K562 (cell line): ENCODE measurements around the gene ATP6V1F. TPM values are rescaled to one million over a fixed set of nuclear protein-coding genes. Genes with fewer than 3 reads are reported as not detected.

Experiments
- CBFA2T2 ChIP-seq: fragments of 450-650 bp; conservative IDR thresholded peaks from 2 replicates; pipeline ENCODE4 v1.6.1; 2017; ENCODE audit warnings: mild to moderate bottlenecking
- CBX8 ChIP-seq: fragments of 200-600 bp; sonication (generic); IDR thresholded peaks from 2 replicates; pipeline ENCODE4 v1.6.1; 2012; ENCODE audit warnings: borderline replicate concordance, mixed run types, low read depth, mild to moderate bottlenecking, moderate library complexity, mixed read lengths, low read length, control low read depth, inconsistent platforms; ENCODE audit not compliant: poor library complexity, severe bottlenecking; ENCODE audit errors: extremely low read depth
- HSF4 ChIP-seq: fragments of 250-450 bp; sonication (Bioruptor Pico); IDR thresholded peaks from 2 replicates; pipeline ENCODE4 v2.1.2; 2022; ENCODE audit warnings: mild to moderate bottlenecking, moderate library complexity, borderline replicate concordance
- MCM5 ChIP-seq: fragments of 450-650 bp; IDR thresholded peaks from 2 replicates; pipeline ENCODE4 v1.6.1; 2016; ENCODE audit warnings: low read depth
- MED1 ChIP-seq: sonication (generic); formaldehyde crosslinking; IDR thresholded peaks from 2 replicates; pipeline ENCODE4 v1.8.1; 2023; ENCODE audit warnings: missing genetic modification reagents, borderline replicate concordance
- NR1H2 ChIP-seq: sonication (generic); formaldehyde crosslinking; IDR thresholded peaks from 2 replicates; pipeline ENCODE4 v1.4.0; 2020; ENCODE audit warnings: mild to moderate bottlenecking, missing genetic modification reagents
- SNIP1 ChIP-seq: fragments of 450-650 bp; IDR thresholded peaks from 2 replicates; pipeline ENCODE4 v1.7.1; 2017; ENCODE audit warnings: low read depth, mild to moderate bottlenecking
- TSC22D4 ChIP-seq: fragments of 450-650 bp; IDR thresholded peaks from 2 replicates; pipeline ENCODE4 v1.6.1; 2016; ENCODE audit warnings: missing genetic modification characterization, missing biosample characterization, control low read depth
- XRCC4 ChIP-seq: IDR thresholded peaks from one replicate; pipeline ENCODE4 v1.6.1; 2011; ENCODE audit not compliant: insufficient read depth, insufficient read length; ENCODE audit errors: extremely low read depth
- ZNF75A ChIP-seq: fragments of 450-650 bp; formaldehyde crosslinking; IDR thresholded peaks from 2 replicates; pipeline ENCODE4 v1.4.0; 2020; ENCODE audit warnings: mild to moderate bottlenecking
- ZNF764 ChIP-seq: fragments of 250-450 bp; sonication (Bioruptor Pico); IDR thresholded peaks from 2 replicates; pipeline ENCODE4 v1.4.0; 2020; ENCODE audit warnings: low read depth, mild to moderate bottlenecking, moderate library complexity
- polyA plus RNA-seq, 8 experiments: library from polyadenylated mRNA; depleted of rRNA in 4 of 8; stranded (reverse) in 5 of 8; unstranded in 3 of 8; fragments of >200 nt; fragmentation: Nextera tagmentation in 2 of 8; fragmentation: Illumina TruSeq in 1 of 8; extraction: Ambion mirVana in 2 of 8; extraction: Trizol in 1 of 8; gene quantifications; 2 replicates each; pipeline versions ENCODE4 v1.2.1 to v1.2.3, GENCODE V29; 2011 to 2014; ENCODE audit warnings: inconsistent platforms in 1 of 8, missing spikeins in 1 of 8
- total RNA-seq, 7 experiments: library from RNA; depleted of rRNA in 6 of 7; stranded (reverse); fragments of >200 nt in 6 of 7; fragmentation: Illumina TruSeq in 2 of 7; extraction: Trizol in 2 of 7; gene quantifications; 2 replicates each; pipeline versions ENCODE4 v1.2.1 to v1.2.3, GENCODE V29; 2011 to 2021; ENCODE audit warnings: low replicate concordance in 1 of 7
- TF ChIP-seq, protein P1 (sequence below): fragments of 450-650 bp; conservative IDR thresholded peaks from 2 replicates; pipeline ENCODE4 v1.6.1; 2016; ENCODE audit warnings: missing genetic modification characterization, low read depth, mild to moderate bottlenecking, missing compliant biosample characterization, moderate library complexity
- TF ChIP-seq, protein P2 (sequence below): IDR thresholded peaks from 2 replicates; pipeline ENCODE4 v1.6.1; 2016; ENCODE audit warnings: missing genetic modification characterization, missing compliant biosample characterization
- TF ChIP-seq, protein P3 (sequence below), 2 experiments: fragments of 450-650 bp; IDR thresholded peaks; 2 replicates each; pipeline ENCODE4 v1.6.1; 2016; ENCODE audit warnings: mild to moderate bottlenecking in 2 of 2, borderline replicate concordance in 1 of 2, low read depth in 1 of 2, moderate library complexity in 1 of 2
- TF ChIP-seq, protein P4 (sequence below): fragments of 250-450 bp; sonication (Bioruptor Pico); IDR thresholded peaks from 2 replicates; pipeline ENCODE4 v1.9.0; 2021; ENCODE audit warnings: mild to moderate bottlenecking

ATP6V1F gene
- total and polyA plus RNA-seq, 9 of the 15 experiments (the other 6 are each of a cell fraction or from before 2014, with no cell fraction given): 206 to 1,123 (median 542) TPM

DNA sequence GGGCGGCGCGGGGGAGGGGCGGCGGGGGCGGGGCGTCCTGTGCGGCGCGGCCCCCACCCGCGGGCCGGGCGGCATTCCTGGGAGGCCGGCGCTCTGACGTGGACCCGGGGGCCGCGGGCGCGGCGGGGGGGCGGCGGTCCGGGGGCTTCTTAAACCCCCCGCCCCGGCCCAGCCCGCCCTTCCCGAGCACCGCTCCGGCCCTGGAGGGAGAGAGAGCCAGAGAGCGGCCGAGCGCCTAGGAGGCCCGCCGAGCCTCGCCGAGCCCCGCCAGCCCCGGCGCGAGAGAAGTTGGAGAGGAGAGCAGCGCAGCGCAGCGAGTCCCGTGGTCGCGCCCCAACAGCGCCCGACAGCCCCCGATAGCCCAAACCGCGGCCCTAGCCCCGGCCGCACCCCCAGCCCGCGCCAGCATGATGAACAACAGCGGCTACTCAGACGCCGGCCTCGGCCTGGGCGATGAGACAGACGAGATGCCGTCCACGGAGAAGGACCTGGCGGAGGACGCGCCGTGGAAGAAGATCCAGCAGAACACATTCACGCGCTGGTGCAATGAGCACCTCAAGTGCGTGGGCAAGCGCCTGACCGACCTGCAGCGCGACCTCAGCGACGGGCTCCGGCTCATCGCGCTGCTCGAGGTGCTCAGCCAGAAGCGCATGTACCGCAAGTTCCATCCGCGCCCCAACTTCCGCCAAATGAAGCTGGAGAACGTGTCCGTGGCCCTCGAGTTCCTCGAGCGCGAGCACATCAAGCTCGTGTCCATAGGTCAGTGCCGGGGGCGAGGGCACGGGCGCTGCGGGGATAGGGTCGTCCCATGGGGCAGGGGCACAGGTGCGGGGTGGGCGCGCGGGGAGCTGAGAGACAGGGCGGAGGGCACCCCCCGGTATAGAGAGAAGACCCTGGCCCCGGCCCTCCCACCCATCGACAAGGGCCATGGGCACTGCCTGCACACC is 32.2 kb upstream of the ATP6V1F start, which contains the start of gene FLNC (continued):
- TF ChIP-seq, protein P1, sequence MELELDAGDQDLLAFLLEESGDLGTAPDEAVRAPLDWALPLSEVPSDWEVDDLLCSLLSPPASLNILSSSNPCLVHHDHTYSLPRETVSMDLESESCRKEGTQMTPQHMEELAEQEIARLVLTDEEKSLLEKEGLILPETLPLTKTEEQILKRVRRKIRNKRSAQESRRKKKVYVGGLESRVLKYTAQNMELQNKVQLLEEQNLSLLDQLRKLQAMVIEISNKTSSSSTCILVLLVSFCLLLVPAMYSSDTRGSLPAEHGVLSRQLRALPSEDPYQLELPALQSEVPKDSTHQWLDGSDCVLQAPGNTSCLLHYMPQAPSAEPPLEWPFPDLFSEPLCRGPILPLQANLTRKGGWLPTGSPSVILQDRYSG (tag): 0 out of 2 replicates have a peak, but pooled peaks have one; percentile 33
- TF ChIP-seq, protein P2, sequence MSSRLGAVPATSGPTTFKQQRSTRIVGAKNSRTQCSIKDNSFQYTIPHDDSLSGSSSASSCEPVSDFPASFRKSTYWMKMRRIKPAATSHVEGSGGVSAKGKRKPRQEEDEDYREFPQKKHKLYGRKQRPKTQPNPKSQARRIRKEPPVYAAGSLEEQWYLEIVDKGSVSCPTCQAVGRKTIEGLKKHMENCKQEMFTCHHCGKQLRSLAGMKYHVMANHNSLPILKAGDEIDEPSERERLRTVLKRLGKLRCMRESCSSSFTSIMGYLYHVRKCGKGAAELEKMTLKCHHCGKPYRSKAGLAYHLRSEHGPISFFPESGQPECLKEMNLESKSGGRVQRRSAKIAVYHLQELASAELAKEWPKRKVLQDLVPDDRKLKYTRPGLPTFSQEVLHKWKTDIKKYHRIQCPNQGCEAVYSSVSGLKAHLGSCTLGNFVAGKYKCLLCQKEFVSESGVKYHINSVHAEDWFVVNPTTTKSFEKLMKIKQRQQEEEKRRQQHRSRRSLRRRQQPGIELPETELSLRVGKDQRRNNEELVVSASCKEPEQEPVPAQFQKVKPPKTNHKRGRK: no peak
- no peak for TF ChIP-seq NR1H2 (CRISPR knock-in tag)
- TF ChIP-seq CBFA2T2: no peak
- no peak for TF ChIP-seq ZNF764 (CRISPR knock-in tag)
- peak; percentile 83 for TF ChIP-seq SNIP1
- no peak for TF ChIP-seq ZNF75A (CRISPR knock-in tag)
- TF ChIP-seq, protein P3, sequence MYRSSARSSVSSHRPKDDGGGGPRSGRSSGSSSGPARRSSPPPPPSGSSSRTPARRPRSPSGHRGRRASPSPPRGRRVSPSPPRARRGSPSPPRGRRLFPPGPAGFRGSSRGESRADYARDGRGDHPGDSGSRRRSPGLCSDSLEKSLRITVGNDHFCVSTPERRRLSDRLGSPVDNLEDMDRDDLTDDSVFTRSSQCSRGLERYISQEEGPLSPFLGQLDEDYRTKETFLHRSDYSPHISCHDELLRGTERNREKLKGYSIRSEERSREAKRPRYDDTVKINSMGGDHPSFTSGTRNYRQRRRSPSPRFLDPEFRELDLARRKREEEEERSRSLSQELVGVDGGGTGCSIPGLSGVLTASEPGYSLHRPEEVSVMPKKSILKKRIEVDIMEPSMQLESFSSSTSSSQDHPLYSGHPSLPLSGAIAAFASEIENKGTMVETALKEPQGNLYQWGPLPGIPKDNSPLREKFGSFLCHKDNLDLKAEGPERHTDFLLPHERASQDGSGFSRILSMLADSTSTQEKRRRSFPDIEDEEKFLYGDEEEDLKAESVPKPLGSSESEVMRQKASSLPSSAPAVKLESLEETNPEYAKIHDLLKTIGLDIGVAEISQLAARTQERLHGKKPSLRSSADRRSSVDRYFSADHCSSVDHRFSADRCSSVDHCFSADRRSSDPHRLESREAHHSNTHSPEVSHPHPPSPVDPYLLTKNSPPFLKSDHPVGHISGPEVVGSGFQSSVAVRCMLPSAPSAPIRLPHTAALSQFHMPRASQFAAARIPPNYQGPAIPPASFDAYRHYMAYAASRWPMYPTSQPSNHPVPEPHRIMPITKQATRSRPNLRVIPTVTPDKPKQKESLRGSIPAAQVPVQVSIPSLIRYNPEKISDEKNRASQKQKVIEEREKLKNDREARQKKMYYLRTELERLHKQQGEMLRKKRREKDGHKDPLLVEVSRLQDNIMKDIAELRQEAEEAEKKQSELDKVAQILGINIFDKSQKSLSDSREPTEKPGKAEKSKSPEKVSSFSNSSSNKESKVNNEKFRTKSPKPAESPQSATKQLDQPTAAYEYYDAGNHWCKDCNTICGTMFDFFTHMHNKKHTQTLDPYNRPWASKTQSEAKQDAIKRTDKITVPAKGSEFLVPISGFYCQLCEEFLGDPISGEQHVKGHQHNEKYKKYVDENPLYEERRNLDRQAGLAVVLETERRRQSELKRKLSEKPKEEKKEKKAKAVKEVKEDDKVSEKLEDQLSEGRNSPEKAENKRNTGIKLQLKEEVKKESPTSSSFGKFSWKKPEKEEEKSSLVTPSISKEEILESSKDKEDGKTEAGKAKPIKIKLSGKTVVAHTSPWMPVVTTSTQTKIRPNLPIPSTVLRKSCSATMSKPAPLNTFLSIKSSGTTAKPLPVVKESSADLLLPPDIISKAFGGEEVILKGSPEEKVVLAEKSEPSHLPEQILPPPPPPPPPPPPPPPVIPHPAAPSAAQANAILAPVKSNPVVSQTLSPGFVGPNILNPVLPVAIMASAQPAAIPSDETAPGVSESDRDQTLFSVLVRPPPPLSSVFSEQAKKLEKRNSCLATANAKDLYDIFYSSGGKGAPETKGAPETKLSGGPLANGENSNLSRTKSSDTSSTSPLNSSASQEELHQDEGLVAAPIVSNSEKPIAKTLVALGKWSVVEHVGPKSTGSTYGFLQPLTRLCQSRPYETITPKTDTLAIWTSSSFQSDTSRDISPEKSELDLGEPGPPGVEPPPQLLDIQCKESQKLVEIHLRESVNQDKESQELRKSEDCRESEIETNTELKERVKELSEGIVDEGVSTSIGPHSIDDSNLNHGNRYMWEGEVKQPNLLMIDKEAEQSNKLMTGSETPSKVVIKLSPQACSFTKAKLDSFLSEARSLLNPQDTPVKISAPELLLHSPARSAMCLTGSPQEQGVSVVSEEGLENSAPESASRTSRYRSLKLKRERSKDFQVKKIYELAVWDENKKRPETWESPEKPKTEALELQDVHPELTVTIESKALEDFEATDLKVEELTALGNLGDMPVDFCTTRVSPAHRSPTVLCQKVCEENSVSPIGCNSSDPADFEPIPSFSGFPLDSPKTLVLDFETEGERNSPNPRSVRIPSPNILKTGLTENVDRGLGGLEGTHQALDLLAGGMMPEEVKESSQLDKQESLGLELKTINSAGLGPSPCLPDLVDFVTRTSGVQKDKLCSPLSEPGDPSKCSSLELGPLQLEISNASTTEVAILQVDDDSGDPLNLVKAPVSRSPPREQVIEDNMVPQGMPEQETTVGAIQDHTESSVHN (IDR thresholded peaks at IDR 0.05; ENCODE audit: borderline replicate concordance in 1 of 2, low read depth in 1 of 2): no peak
- TF ChIP-seq MCM5: no peak
- no peak for TF ChIP-seq XRCC4
- TF ChIP-seq TSC22D4 (tag): no peak
- no peak for TF ChIP-seq CBX8
- no peak for TF ChIP-seq HSF4
- TF ChIP-seq MED1 (CRISPR knock-in tag): no peak
- TF ChIP-seq, protein P4, sequence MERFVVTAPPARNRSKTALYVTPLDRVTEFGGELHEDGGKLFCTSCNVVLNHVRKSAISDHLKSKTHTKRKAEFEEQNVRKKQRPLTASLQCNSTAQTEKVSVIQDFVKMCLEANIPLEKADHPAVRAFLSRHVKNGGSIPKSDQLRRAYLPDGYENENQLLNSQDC: 0 out of 2 replicates have a peak, but pooled peaks have one; percentile 45
